Keratinocyte (primary cell): ENCODE results near the gene ARL6IP5. TPM values are rescaled to one million over a fixed set of nuclear protein-coding genes. Genes with fewer than 3 reads are reported as not detected.

Experiments used
- DNase-seq: peaks from one replicate; pipeline ENCODE4 v3.0.0-alpha.2; 2011; ENCODE audit warnings: low read depth, missing footprints, low spot score
- FAIRE-seq: peaks from 2 replicates; lab custom pipeline; 2011; peaks lifted over from hg19 to GRCh38; lab: Jason Lieb, UNC
- H2AFZ ChIP-seq: 2 replicates; pipeline ENCODE4 v1.6.0; 2012; ENCODE audit warnings: low read length, control low read depth, inconsistent platforms; ENCODE audit not compliant: control insufficient read depth
- H3K27ac ChIP-seq: 2 replicates; pipeline ENCODE4 v1.5.1; 2011; ENCODE audit warnings: low read length; ENCODE audit not compliant: control insufficient read depth, insufficient read depth
- H3K27me3 ChIP-seq: 3 replicates; pipeline ENCODE4 v1.6.0; 2011; ENCODE audit warnings: low read length; ENCODE audit not compliant: control insufficient read depth, insufficient read depth; ENCODE audit errors: extremely low read depth
- H3K36me3 ChIP-seq, 2 experiments: 2 replicates in 1 of 2; 3 replicates in 1 of 2; pipeline ENCODE4 v1.5.1; 2011; ENCODE audit warnings: low read length in 2 of 2, mild to moderate bottlenecking in 1 of 2; ENCODE audit not compliant: control insufficient read depth in 2 of 2, insufficient read depth in 2 of 2; ENCODE audit errors: extremely low read depth in 1 of 2
- H3K4me1 ChIP-seq: 3 replicates; pipeline ENCODE4 v1.5.1; 2011; ENCODE audit warnings: low read length; ENCODE audit not compliant: control insufficient read depth, insufficient read depth; ENCODE audit errors: extremely low read depth
- H3K4me2 ChIP-seq: 3 replicates; pipeline ENCODE4 v1.6.0; 2011; ENCODE audit warnings: low read depth, low read length; ENCODE audit not compliant: control insufficient read depth, insufficient read depth; ENCODE audit errors: extremely low read depth
- H3K4me3 ChIP-seq, 3 experiments: fragments of 200-600 bp in 1 of 3; sonication (generic) in 1 of 3; 2 replicates in 2 of 3; 3 replicates in 1 of 3; pipeline ENCODE4 v1.5.1; 2011 to 2016; ENCODE audit warnings: low read length in 3 of 3, mild to moderate bottlenecking in 3 of 3, control low read depth in 2 of 3, inconsistent platforms in 1 of 3, low read depth in 1 of 3, mixed read lengths in 1 of 3, mixed run types in 1 of 3, moderate library complexity in 1 of 3; ENCODE audit not compliant: control insufficient read depth in 2 of 3, insufficient read depth in 2 of 3; ENCODE audit errors: extremely low read depth in 1 of 3
- H3K79me2 ChIP-seq: 2 replicates; pipeline ENCODE4 v1.6.0; 2012; ENCODE audit warnings: low read length; ENCODE audit not compliant: control insufficient read depth, insufficient read depth
- H3K9ac ChIP-seq: 3 replicates; pipeline ENCODE4 v1.6.0; 2011; ENCODE audit warnings: low read length; ENCODE audit not compliant: control insufficient read depth, insufficient read depth; ENCODE audit errors: extremely low read depth
- H3K9me1 ChIP-seq: 3 replicates; pipeline ENCODE4 v1.6.0; 2011; ENCODE audit warnings: low read length; ENCODE audit not compliant: control insufficient read depth, insufficient read depth; ENCODE audit errors: extremely low read depth
- H3K9me3 ChIP-seq: 2 replicates; pipeline ENCODE4 v1.5.1; 2012; ENCODE audit warnings: low read depth, low read length; ENCODE audit not compliant: control insufficient read depth
- H4K20me1 ChIP-seq: 3 replicates; pipeline ENCODE4 v1.6.0; 2011; ENCODE audit warnings: low read length; ENCODE audit not compliant: control insufficient read depth, insufficient read depth; ENCODE audit errors: extremely low read depth
- CTCF ChIP-seq, 3 experiments: IDR thresholded peaks in 1 of 3; conservative IDR thresholded peaks in 1 of 3; optimal IDR thresholded peaks in 1 of 3; 2 replicates in 2 of 3; 3 replicates in 1 of 3; pipeline versions ENCODE3 to v1.5.1; 2011; ENCODE audit warnings: low read length in 3 of 3, mild to moderate bottlenecking in 3 of 3, moderate library complexity in 2 of 3, control low read depth in 1 of 3, inconsistent platforms in 1 of 3; ENCODE audit not compliant: insufficient read depth in 2 of 3; ENCODE audit errors: extremely low read depth in 1 of 3
- EZH2 ChIP-seq: IDR thresholded peaks from one replicate; pipeline ENCODE4 v1.6.1; 2012; ENCODE audit warnings: inconsistent platforms, mild to moderate bottlenecking, low read length, moderate library complexity
- dilution Hi-C: fragments of 300-500 bp; cut with MboI; formaldehyde crosslinking; loops from one replicate; pipeline ENCODE4 v1.7.0; 2020; ENCODE audit warnings: low sequenced_read_pairs; ENCODE audit not compliant: extremely low pct_ligation_motif_present
- polyA plus RNA-seq, 5 experiments: library from polyadenylated mRNA; depleted of rRNA in 3 of 5; stranded (reverse) in 3 of 5; stranded (forward) in 1 of 5; unstranded in 1 of 5; fragments of >200 nt; gene quantifications; 1 replicate in 1 of 5; 2 replicates in 3 of 5; 3 replicates in 1 of 5; pipeline versions ENCODE4 v1.2.1 to v1.2.3, GENCODE V29; 2011 to 2012; ENCODE audit warnings: missing spikeins in 2 of 5, low read depth in 1 of 5, low replicate concordance in 1 of 5

Gene ARL6IP5
- polyA plus RNA-seq, 1 donor (not counting 4 experiments of a cell fraction or from before 2014, with no cell fraction given): 112 TPM

GRCh38 chr3:69058947-69059224 is 25.9 kb upstream of the ARL6IP5 start:
- Histone ChIP-seq H3K4me3 (no peak overlapping the region), H3K9me3 (no peaks in the 10 kb centered on the region), H3K9ac (no peak overlapping the region), H3K27me3 (no peaks in the 10 kb centered on the region), H3K36me3 (peaks cover 17 to 25% of the 10 kb centered on the region in 2 experiments), H2AFZ (no peak overlapping the region), H3K4me1 (no peaks in the 10 kb centered on the region), H3K27ac (no peak overlapping the region), H3K79me2 (no peaks in the 10 kb centered on the region), H3K9me1 (no peaks in the 10 kb centered on the region), H3K4me2 (no peak overlapping the region), H4K20me1 (no peaks in the 10 kb centered on the region)
- DNase-seq (no peak), FAIRE-seq (no peak)
- no peak for TF ChIP-seq CTCF (optimal IDR thresholded peaks at IDR 0.05 in 1 of 3, IDR thresholded peaks at IDR 0.05 in 1 of 3, conservative IDR thresholded peaks at IDR 0.05 in 1 of 3; ENCODE audit: extremely low read depth in 1 of 3, insufficient read depth in 2 of 3, low read length in 3 of 3)
- no peak for TF ChIP-seq EZH2
- dilution Hi-C loops: no loop called here

GRCh38 chr3:69059688-69060087 is 25.0 kb upstream of the ARL6IP5 start:
- Histone ChIP-seq H2AFZ (no peak overlapping the region), H3K27me3 (no peaks in the 10 kb centered on the region), H3K36me3 (peaks cover 17 to 25% of the 10 kb centered on the region in 2 experiments), H4K20me1 (no peaks in the 10 kb centered on the region), H3K9me1 (no peaks in the 10 kb centered on the region), H3K79me2 (no peaks in the 10 kb centered on the region), H3K9ac (no peak overlapping the region), H3K4me3 (no peak overlapping the region), H3K27ac (no peak overlapping the region), H3K4me1 (no peaks in the 10 kb centered on the region), H3K4me2 (no peak overlapping the region), H3K9me3 (no peaks in the 10 kb centered on the region)
- dilution Hi-C loops: no loop called here
- FAIRE-seq: no peak
- TF ChIP-seq CTCF (optimal IDR thresholded peaks at IDR 0.05 in 1 of 3, IDR thresholded peaks at IDR 0.05 in 1 of 3, conservative IDR thresholded peaks at IDR 0.05 in 1 of 3; ENCODE audit: extremely low read depth in 1 of 3, insufficient read depth in 2 of 3, low read length in 3 of 3) (no peak), EZH2 (no peak)
- DNase-seq: no peak
